OCI-LY3 (cell line): ENCODE measurements around the gene YIPF7.

ENCODE experiments used
- H2AFZ ChIP-seq: fragments of 200-600, 300-600 bp; shearing (Covaris generic); 2 replicates; pipeline ENCODE4 v1.6.0; 2014; ENCODE audit warnings: antibody characterized with exemption, low read depth, low read length
- H3K27ac ChIP-seq: fragments of 200-600, 300-600 bp; sonication (generic); 2 replicates; pipeline ENCODE4 v1.5.1; 2014; ENCODE audit warnings: mild to moderate bottlenecking, low read length, moderate library complexity, mixed read lengths
- H3K27me3 ChIP-seq: fragments of 200-600, 300-600 bp; sonication (generic); 2 replicates; pipeline ENCODE4 v1.6.1; 2014; ENCODE audit warnings: low read depth, low read length, mixed read lengths
- H3K36me3 ChIP-seq: fragments of 200-600, 300-600 bp; sonication (generic); replicated peaks from 2 replicates; pipeline ENCODE3; 2014; ENCODE audit warnings: low read depth, low read length, mixed read lengths
- H3K4me1 ChIP-seq: fragments of 300-600, 200-600 bp; sonication (generic); 2 replicates; pipeline ENCODE4 v1.6.1; 2014; ENCODE audit warnings: low read length, mixed read lengths
- H3K4me2 ChIP-seq: fragments of 200-600, 300-600 bp; sonication (generic); 2 replicates; pipeline ENCODE4 v1.6.1; 2014; ENCODE audit warnings: low read length, mixed read lengths
- H3K4me3 ChIP-seq: fragments of 300-600, 200-600 bp; sonication (generic); 2 replicates; pipeline ENCODE4 v1.5.1; 2014; ENCODE audit warnings: antibody characterized with exemption, mild to moderate bottlenecking, low read length, moderate library complexity
- H3K79me2 ChIP-seq: fragments of 300-600, 200-600 bp; shearing (Covaris generic); 2 replicates; pipeline ENCODE4 v1.6.1; 2014; ENCODE audit warnings: mild to moderate bottlenecking, low read length, mixed read lengths
- H3K9ac ChIP-seq: fragments of 300-600, 200-600 bp; shearing (Covaris generic); 2 replicates; pipeline ENCODE4 v1.6.0; 2014; ENCODE audit warnings: mild to moderate bottlenecking, low read length, moderate library complexity
- H3K9me3 ChIP-seq: fragments of 200-600, 300-600 bp; shearing (Covaris generic); 2 replicates; pipeline ENCODE4 v1.6.1; 2014; ENCODE audit warnings: low read length, mixed read lengths; ENCODE audit not compliant: insufficient read depth
- H4K20me1 ChIP-seq: fragments of 200-600, 300-600 bp; sonication (generic); 2 replicates; pipeline ENCODE4 v1.6.1; 2016; ENCODE audit warnings: low read length, mixed read lengths; ENCODE audit not compliant: insufficient read depth
- CTCF ChIP-seq: fragments of 200-600, 300-600 bp; sonication (generic); IDR thresholded peaks from 2 replicates; pipeline ENCODE4 v1.5.1; 2014; ENCODE audit warnings: antibody characterized with exemption, low read length, low read depth
- EZH2phosphoT487 ChIP-seq: fragments of 200-600 bp; shearing (Covaris generic); IDR thresholded peaks from 2 replicates; pipeline ENCODE4 v1.6.1; 2018; ENCODE audit warnings: antibody characterized with exemption, mixed run types, low read depth

The YIPF7 gene

GRCh38 chr4:44629280-44629866 is 22.1 kb downstream of the YIPF7 start:
- H3K9ac ChIP-seq: no peak overlapping the region
- TF ChIP-seq CTCF: peak; percentile 68
- TF ChIP-seq EZH2phosphoT487: no peak

GRCh38 chr4:44623676-44624075 is 27.7 kb downstream of the YIPF7 start:
- no peaks in the 10 kb centered on the region for H4K20me1 ChIP-seq
- no peak overlapping the region for H2AFZ ChIP-seq
- H3K4me3 ChIP-seq: no peak overlapping the region
- H3K27me3 ChIP-seq: no peaks in the 10 kb centered on the region
- H3K27ac ChIP-seq: no peak overlapping the region
- no peaks in the 10 kb centered on the region for H3K9me3 ChIP-seq
- no peaks in the 10 kb centered on the region for H3K79me2 ChIP-seq
- no peak overlapping the region for H3K4me2 ChIP-seq
- no peak overlapping the region for H3K9ac ChIP-seq
- no peaks in the 10 kb centered on the region for H3K36me3 ChIP-seq
- TF ChIP-seq CTCF (no peak), EZH2phosphoT487 (no peak)
- H3K4me1 ChIP-seq: no peaks in the 10 kb centered on the region

More at GRCh38 chr4:44629280-44629866, 22.1 kb downstream of the YIPF7 start:
- Histone ChIP-seq H3K4me3 (no peak overlapping the region), H2AFZ (peak overlapping the region; percentile 97), H3K9me3 (no peaks in the 10 kb centered on the region), H3K27me3 (no peaks in the 10 kb centered on the region), H3K79me2 (no peaks in the 10 kb centered on the region), H3K4me2 (peak overlapping the region; percentile 28; the same call in 1 of the 2 replicates), H4K20me1 (no peaks in the 10 kb centered on the region), H3K27ac (no peak overlapping the region), H3K36me3 (no peaks in the 10 kb centered on the region), H3K4me1 (peaks cover 6% of the 10 kb centered on the region)

- Histone ChIP-seq H3K4me2 (no peak overlapping the region), H3K79me2 (no peaks in the 10 kb centered on the region), H2AFZ (no peak overlapping the region), H3K9me3 (no peaks in the 10 kb centered on the region), H4K20me1 (no peaks in the 10 kb centered on the region), H3K36me3 (no peaks in the 10 kb centered on the region), H3K4me1 (no peaks in the 10 kb centered on the region), H3K27ac (no peak overlapping the region), H3K27me3 (no peaks in the 10 kb centered on the region), H3K9ac (no peak overlapping the region), H3K4me3 (no peak overlapping the region)
- TF ChIP-seq EZH2phosphoT487 (no peak), CTCF (no peak)
Observed at GRCh38 chr4:44616621-44617020, 34.8 kb downstream of the YIPF7 start.

GRCh38 chr4:44583393-44583792 is 68.0 kb downstream of the YIPF7 start:
- H3K4me1 ChIP-seq: no peaks in the 10 kb centered on the region
- H4K20me1 ChIP-seq: no peaks in the 10 kb centered on the region
- no peak overlapping the region for H3K4me3 ChIP-seq
- H3K9me3 ChIP-seq: no peaks in the 10 kb centered on the region
- TF ChIP-seq CTCF (peak; percentile 46), EZH2phosphoT487 (no peak)
- no peaks in the 10 kb centered on the region for H3K27me3 ChIP-seq
- H3K9ac ChIP-seq: no peak overlapping the region
- no peak overlapping the region for H3K4me2 ChIP-seq
- H3K79me2 ChIP-seq: no peaks in the 10 kb centered on the region
- no peak overlapping the region for H3K27ac ChIP-seq
- no peaks in the 10 kb centered on the region for H3K36me3 ChIP-seq
- no peak overlapping the region for H2AFZ ChIP-seq
